ENCODE data around the gene PADI1.

The PADI1 gene

GRCh38 chr1:17181781-17182464 lies 23.0 kb upstream of the PADI1 start:
- DNase-seq (ENCODE audit: low read depth), result no peak

GRCh38 chr1:17183388-17184160 lies 21.4 kb upstream of the PADI1 start:
- no peak for DNase-seq (ENCODE audit: low read depth)

GRCh38 chr1:17184161-17184665 lies 20.7 kb upstream of the PADI1 start:
- DNase-seq (ENCODE audit: low read depth), result no peak

GRCh38 chr1:17184822-17185484 lies 20.0 kb upstream of the PADI1 start:
- DNase-seq (ENCODE audit: low read depth), result no peak

- no peak for DNase-seq (ENCODE audit: low read depth)
Measured at GRCh38 chr1:17185485-17185860, 19.5 kb upstream of the PADI1 start.

GRCh38 chr1:17186216-17186909 lies 18.6 kb upstream of the PADI1 start:
- no peak for DNase-seq (ENCODE audit: low read depth)

GRCh38 chr1:17187051-17187450 lies 17.9 kb upstream of the PADI1 start:
- no peak for DNase-seq (ENCODE audit: low read depth)

GRCh38 chr1:17188217-17188616 lies 16.7 kb upstream of the PADI1 start:
- DNase-seq (ENCODE audit: low read depth), result no peak

GRCh38 chr1:17188889-17189631 lies 15.9 kb upstream of the PADI1 start:
- DNase-seq (ENCODE audit: low read depth), result no peak

- DNase-seq (ENCODE audit: low read depth), result no peak
Measured at GRCh38 chr1:17189632-17189990, 15.3 kb upstream of the PADI1 start.

- peak; percentile 82 for DNase-seq (ENCODE audit: low read depth)
Measured at GRCh38 chr1:17190010-17190995, 14.6 kb upstream of the PADI1 start.

GRCh38 chr1:17191990-17192242 lies 13.0 kb upstream of the PADI1 start:
- no peak for DNase-seq (ENCODE audit: low read depth)

GRCh38 chr1:17192394-17193221 lies 12.3 kb upstream of the PADI1 start:
- no peak for DNase-seq (ENCODE audit: low read depth)

- DNase-seq (ENCODE audit: low read depth), result no peak
Measured at GRCh38 chr1:17193222-17194132, 11.5 kb upstream of the PADI1 start.

- DNase-seq (ENCODE audit: low read depth), result no peak
Measured at GRCh38 chr1:17194133-17194475, 10.8 kb upstream of the PADI1 start.

- no peak for DNase-seq (ENCODE audit: low read depth)
Measured at GRCh38 chr1:17194615-17195528, 10.1 kb upstream of the PADI1 start.

GRCh38 chr1:17195731-17196130 lies 9.2 kb upstream of the PADI1 start:
- no peak for DNase-seq (ENCODE audit: low read depth)

Measured in HS-5 (cell line).